NCI-H1694 (cell line): Measurements from ENCODE around the gene PTGES2.
"Not testable (repeated sequence)": the region's sequence is repeated elsewhere in the genome, so short reads cannot be mapped to it uniquely, and the experiment has no call there.

Experiments
- DNase-seq: peaks from one replicate; lab custom pipeline; 2025; lab: John Stamatoyannopoulos, UW

Gene PTGES2

DNA sequence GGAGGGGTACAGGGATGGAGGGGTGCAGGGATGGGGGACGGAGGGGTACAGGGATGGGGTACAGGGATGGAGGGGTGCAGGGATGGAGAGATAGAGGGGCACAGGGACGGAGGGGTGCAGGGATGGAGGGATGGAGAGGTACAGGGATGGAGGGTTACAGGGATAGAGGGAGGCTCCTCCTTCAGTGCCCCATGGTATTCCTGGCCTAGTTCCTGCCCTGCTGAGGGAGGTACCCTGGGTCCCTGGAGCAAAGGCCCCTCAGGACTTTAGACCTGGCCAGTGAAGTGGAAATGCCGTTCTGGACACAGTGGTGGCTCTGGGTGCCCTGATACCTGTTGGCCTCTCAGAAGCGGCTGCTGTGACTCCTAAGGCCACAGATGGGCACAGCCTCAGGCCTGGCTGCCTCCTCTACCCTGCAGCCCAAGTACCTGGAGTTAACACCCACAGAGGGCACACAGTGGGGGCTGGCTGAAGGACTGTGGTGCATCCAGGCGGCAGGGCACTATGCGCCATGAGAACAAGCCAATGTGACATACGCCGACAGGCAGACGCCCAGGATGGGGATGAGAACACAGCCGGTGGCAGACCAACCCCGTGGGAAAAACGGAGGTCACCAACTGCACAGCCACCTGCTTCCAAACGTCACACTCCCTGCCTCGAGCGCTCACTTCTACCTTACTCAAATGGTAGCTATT is 8.4 kb downstream of the PTGES2 start:
- peak; percentile 9 for DNase-seq

DNA sequence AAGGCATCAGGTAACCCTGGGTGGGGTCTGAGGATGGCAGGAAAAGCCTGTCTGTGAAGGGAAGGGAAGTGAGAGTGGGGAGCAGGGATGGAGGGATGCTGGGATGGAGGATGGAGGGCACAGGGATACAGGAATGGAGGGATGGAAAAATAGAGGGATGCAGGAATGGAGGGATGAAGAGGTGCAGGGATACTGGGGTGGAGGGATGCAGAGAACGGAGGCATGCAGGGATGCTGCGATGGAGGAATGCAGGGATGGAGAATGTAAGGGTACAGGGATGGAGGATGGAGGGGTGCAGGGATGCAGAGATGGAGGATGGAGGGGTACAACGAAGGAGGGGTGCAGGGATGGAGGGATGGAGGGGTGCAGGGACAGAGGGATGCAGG is 9.1 kb downstream of the PTGES2 start:
- DNase-seq, result no peak

DNA sequence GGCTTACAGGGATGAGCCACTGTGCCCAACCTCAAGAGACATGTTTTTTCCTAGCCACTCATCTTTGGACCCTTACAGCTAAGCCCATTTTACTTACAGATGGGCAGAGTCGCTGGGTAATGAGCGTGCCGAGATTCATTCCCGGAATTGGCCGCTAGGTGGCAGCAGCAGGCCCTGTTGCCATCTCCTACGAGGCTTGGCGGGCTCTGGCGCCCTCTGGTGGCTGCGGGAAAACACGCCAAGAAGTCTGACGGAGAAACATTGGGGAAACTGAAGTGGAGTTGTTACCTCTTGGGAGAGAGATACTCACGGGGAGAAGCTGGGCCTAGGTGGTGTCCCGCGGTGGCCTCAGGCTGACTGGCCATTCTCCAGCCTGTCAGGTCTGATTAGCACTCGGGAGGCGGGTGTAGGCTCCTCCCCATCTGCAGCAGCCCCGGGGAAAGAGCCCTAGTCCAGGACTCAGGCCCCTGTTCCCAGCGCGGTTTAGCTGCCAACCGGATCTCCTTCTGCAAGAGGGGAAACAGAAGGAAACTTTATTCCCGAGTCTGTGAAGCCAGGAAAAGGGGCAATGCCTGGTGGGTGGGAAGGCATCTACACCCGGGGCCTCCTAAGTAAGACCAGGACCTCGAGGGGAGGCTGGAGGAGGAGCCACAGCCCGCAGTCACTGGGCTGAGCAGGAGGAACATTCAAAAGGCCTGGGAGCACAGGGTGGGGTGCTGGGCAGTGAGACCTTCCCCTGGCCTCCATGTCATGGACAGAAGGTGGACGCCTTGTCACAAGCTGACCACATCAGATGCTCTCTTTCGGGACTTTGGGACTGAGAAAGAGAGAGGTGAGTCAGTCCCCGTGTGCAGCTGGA is 9.7 kb downstream of the PTGES2 start:
- peak; percentile 83 for DNase-seq

DNA sequence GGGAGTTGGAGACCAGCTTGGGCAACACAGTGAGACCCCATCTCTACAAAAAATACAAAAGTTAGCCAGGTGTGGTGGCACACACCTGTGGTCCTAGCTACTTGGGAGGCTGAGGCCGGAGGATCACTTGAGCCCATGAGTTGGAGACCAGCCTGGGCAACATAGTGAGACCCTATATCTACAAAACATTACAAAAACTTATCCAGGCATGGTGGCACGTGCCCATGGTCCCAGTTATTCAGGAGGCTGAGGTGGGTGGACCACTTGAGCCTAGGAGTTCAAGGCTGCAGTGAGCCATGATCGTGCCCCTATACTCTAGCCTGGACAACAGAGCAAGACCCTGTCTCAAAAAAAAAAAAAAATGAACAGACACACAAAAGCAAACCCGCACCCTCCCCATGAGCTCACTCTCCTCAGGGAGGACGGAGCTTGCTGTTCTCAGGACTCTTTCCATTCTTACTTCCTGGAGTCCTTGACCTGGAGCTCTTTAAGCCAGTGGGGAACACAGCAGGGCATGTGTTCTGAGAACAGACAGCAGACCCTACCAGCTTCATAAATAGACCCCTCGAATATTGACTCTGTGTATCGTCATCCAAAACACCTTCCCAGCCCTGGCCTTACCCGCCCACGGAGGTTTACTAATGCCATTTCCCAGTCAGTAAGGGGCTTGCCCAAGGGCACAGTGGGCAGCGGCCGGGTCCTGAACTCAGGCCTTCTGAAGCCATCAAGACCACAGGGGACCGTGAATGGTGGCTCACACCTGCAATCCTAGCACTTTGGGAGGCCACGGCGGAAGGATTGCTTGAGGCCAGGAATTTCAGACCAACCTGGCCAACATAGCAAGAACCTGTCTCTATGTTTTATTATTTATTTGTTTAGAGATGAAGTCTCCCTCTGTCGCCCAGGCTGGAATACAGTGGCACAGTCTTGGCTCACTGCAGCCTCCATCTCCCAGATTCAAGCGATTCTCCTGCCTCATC is 11.1 kb downstream of the PTGES2 start:
- DNase-seq, result no peak

DNA sequence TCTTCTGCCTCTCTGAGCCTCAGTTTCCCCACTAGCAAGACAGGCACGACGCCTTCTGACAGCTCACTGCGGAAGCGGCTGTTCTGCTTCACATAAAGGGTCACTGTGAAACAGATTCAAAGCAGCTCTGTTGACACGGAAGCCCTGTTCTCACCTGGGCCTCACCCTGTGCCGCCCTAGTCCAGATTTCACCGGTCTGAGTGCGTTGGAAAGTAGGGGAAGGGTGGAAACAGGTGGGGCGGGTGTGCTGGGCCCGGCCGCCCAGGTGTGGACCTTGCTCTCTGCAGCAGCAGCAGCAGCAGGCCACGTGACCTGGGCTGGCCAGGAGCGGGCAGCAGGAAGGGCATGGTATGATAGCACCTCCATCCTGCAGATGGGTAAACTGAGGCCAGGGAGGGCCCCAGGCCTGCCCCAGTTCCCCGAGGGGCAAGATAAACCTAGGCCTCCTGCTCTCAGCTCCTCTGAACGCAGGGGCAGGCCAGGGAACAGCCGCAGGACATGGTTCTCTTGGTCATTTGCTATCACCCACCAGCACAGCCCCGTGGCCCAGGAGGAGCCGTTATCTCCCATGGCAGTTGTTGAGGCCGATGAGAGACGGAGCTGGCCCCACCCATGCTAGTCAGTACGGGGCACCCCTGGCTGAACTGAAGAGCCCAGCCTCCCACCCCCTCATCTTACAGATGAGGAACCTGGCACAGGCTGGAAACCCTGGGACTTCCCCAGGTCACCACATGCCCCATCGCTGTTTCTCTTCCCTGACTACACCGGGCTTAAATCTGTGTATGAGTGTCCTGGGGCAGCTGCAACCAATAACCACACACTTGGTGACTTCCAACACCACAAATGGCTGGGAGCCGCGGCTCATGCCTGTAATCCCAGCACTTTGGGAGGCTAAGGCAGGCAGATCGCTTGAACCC is 12.1 kb downstream of the PTGES2 start:
- no peak for DNase-seq

DNA sequence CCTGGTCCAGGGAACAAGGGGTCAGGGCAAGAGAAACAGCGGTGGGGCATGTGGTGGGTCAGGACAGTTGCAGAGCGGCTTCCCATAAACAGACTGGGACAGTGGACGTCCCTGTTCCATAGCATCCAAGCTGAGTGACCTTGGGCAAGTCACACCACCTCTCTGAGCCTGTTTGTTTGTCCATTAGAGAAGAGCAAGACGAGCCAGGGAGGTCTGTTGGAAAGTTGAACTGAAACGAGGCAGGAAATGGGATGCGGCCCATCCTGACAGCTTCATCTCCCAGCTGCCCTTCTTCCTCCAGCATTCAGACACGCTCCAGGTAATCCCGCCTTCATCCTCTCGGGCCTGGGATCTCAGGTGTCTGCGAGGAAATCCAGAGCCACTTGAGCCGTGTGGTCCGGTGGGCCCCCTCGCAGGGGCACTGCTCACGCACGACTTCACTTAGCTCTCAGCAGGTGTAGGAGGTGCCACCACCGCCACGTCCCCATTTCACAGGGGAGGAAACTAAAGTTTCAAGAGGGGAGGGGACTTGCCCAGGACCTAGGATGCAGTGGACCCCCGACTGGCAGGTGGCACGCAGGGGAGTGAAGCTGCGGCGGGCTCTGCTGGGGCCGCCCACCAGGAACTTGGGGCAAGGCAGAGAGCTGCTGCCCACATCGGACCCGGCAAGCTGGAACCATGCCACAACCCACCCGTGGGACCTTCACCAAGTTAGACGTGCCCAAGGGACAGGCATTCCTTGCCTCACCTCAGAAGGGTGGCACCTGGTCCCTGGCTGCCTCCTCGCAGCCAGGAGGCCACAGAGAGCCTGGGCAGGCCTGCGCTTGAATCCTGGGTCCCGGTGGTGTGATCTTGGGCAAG is 13.0 kb downstream of the PTGES2 start:
- DNase-seq, result no peak

DNA sequence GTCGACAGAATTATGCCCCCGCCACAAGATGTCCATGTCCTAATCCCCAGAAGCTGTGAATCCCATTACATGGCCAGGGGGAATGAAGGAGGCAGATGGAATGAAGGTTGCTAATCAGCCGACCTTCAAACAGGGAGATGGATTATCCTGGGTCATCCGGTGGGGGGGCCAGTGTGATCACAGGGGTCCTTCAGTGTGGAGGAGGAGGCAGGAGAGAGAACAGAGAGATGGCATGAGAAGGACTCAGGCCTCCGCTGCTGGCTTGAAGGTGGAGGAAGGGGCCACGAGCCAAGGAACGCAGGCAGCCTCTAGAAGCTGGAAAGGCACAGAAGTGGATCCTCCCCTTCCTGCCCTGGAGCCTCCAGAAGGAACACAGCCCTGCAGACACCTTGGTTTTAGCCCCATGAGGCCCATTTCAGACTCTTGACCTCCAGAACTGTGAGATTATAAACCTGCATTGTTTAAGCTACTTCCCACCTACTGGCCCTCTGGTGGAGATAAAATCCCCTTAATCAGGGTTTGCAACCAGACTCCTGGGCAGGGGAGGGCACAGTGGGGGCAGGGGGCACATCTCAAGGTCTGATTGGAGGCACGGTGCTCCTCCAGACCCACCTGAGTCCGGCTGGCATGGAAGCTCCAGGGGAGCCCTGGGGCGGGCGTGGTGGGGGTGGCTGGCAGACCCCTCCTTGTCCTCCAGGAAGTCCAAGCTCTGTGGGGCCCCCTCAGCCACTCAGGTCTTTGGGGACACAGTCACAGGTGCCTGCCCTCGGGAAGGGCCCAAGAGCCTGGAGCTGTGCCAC is 13.8 kb downstream of the PTGES2 start:
- DNase-seq, result no peak

DNA sequence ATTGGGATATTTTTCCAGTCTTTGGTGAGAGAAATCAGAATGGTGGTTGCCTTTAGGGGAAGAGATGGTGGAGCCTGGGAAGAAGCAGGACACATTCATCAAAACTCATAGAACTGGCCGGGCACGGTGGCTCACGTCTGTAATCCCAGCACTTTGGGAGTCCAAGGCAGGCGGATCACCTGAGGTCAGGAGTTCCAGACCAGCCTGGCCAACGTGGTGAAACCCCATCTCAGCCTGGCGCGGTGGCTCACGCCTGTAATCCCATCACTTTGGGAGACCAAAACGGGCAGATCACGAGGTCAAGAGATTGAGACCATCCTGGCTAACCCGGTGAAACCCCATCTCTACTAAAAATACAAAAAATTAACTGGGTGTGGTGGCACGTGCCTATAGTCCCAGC is 15.8 kb downstream of the PTGES2 start:
- DNase-seq, result not testable (repeated sequence)

DNA sequence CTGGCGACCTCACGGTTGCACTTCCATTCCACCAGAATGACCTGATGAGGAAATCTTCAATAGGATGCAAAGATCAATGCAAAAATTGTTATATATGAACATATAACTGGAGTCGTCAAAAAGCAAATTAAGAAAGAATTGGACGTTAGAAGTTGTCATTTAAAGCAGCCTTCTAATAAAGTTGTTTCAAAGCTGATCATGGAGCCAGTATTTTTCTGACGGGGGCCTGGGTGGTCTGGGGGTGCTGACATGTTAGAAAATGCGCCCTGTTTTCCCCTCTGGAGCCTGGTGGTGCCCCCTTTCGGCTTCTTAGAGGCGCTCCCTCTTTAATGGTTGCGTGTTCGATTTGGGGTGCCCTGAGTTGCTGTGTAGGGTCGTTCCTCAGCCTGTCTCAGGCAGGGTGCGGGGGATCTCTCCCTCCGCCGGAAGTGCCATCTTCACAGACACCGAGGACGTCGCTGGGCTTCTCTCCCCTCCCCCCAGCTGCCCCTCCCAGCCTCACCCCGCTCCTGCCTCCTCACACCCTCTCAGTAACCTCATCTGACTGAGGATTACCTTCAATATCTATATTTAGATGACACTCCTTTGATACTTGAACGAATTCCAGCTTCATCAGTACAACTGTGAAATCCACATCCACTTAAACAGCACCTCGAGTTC is 18.3 kb downstream of the PTGES2 start:
- DNase-seq, result no peak

DNA sequence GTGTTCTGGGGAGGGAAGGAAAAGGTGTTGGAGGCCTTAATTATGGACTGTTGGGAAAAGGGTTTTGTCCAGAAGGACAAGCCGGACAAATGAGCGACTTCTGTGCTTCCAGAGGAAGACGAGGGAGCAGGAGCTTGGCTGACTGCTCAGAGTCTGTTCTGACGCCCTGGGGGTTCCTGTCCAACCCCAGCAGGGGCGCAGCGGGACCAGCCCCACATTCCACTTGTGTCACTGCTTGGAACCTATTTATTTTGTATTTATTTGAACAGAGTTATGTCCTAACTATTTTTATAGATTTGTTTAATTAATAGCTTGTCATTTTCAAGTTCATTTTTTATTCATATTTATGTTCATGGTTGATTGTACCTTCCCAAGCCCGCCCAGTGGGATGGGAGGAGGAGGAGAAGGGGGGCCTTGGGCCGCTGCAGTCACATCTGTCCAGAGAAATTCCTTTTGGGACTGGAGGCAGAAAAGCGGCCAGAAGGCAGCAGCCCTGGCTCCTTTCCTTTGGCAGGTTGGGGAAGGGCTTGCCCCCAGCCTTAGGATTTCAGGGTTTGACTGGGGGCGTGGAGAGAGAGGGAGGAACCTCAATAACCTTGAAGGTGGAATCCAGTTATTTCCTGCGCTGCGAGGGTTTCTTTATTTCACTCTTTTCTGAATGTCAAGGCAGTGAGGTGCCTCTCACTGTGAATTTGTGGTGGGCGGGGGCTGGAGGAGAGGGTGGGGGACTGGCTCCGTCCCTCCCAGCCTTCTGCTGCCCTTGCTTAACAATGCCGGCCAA is 19.1 kb downstream of the PTGES2 start:
- no peak for DNase-seq

DNA sequence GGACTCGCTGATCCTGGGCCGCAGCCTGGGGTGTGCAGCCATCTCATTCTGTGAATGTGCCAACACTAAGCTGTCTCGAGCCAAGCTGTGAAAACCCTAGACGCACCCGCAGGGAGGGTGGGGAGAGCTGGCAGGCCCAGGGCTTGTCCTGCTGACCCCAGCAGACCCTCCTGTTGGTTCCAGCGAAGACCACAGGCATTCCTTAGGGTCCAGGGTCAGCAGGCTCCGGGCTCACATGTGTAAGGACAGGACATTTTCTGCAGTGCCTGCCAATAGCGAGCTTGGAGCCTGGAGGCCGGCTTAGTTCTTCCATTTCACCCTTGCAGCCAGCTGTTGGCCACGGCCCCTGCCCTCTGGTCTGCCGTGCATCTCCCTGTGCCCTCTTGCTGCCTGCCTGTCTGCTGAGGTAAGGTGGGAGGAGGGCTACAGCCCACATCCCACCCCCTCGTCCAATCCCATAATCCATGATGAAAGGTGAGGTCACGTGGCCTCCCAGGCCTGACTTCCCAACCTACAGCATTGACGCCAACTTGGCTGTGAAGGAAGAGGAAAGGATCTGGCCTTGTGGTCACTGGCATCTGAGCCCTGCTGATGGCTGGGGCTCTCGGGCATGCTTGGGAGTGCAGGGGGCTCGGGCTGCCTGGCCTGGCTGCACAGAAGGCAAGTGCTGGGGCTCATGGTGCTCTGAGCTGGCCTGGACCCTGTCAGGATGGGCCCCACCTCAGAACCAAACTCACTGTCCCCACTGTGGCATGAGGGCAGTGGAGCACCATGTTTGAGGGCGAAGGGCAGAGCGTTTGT is 19.9 kb downstream of the PTGES2 start:
- no peak for DNase-seq

DNA sequence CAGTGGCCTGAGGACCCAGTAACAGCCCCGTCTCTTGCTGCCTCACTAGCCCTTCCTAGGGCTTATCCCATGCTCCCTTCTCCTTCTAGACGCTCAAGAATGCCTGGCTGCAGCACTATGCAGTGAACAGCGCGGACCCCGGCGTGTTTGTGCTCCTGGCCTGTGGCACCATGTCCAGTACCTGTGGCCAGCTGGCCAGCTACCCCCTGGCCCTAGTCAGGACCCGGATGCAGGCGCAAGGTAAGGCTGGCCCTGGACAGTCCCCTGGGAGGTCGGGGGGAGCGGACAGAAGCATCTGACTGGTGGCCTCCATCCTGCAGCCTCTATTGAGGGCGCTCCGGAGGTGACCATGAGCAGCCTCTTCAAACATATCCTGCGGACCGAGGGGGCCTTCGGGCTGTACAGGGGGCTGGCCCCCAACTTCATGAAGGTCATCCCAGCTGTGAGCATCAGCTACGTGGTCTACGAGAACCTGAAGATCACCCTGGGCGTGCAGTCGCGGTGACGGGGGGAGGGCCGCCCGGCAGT is 20.5 kb downstream of the PTGES2 start:
- DNase-seq, result no peak

DNA sequence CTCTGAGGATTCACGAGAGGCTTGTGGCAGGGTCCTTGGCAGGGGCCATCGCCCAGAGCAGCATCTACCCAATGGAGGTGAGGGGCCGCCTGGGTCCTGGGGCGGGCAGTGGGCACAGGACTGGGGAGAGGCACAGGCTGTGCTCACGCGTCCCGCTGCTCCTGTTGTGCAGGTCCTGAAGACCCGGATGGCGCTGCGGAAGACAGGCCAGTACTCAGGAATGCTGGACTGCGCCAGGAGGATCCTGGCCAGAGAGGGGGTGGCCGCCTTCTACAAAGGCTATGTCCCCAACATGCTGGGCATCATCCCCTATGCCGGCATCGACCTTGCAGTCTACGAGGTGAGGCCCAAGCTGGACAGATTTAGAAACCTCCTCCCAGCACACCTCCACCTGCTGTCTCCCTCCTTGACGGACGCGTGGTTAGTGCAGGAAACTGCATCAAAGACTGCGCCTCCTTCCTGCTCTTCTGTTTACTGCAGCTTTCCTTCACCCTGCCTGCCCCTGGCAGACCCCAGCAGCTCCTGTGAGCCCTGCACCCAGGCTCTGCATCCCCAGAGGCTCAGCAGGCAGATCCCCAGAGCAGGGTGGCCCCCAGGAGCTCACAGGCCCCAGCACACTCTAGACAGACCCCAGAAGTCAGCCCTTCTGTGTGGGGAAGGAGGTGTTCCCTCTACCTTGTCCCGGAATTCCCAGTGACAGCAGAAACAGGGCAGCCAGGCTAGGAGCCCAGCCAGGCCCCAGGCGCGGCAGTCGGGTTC is 21.2 kb downstream of the PTGES2 start:
- DNase-seq, result no peak

DNA sequence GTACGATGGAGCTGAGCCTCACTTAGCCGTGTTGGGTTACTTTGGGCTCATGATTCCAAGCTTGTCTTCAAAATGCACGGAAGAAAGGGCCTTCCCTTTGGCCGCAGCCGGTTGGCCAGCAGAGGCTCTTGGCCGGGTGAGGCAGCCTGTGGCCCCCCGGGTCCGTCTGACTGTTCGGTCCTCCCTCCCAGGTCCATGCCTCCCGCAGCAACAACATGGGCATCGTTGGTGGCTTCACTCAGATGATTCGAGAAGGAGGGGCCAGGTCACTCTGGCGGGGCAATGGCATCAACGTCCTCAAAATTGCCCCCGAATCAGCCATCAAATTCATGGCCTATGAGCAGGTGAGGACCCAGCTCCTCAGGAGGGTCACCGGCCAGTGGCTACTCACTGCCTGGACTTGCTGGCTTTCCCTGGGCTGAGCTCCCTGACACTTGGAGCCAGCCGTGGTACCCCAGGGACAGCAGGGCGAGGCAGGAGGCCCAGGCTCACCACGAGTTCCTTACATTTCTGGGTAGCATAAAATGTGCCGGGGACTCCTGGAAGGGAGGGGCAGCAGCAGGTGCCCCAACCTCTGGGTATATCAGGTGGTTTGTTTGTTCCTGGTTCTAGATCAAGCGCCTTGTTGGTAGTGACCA is 21.9 kb downstream of the PTGES2 start:
- no peak for DNase-seq

DNA sequence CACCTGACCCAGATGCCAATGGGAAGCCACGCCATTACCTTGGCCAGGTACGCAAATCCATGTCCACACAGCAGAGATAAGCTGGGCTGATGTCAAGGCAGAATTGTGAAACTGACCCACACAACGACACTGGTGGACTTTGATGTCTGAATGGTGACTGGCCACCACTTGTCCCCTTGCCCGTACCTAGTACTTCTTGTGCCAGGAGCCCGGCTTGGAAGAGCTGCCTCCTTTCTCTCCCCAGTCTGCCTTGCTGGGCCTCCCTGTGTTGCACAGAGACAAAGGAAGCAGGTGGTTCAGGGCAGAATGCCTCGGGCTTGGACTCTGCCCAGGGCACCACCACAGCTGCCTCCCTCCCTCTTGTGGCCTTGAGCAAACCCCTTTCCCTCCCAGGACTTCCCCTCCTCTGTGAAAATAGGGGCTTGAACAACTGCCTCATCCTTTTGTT is 23.3 kb downstream of the PTGES2 start:
- DNase-seq, result no peak

DNA sequence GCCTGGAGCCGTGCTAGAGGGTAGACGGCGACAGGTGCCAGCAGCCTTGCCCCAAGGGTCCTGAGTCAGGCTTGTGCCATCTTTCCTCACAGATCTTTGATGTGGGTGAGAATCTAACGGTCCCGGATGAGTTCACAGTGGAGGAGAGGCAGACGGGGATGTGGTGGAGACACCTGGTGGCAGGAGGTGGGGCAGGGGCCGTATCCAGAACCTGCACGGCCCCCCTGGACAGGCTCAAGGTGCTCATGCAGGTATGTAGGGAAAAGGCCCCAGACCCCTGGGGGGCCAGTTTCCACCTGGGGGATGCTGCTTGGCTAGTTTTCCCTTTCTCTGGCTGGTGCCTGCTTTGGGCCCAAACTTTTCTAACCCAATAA is 24.0 kb downstream of the PTGES2 start:
- DNase-seq, result no peak
